NCI-H345 treated with DMSO at 0.1 percent for 48 hours (cell line): Measurements from ENCODE around the gene FBXO11.
"Not testable (repeated sequence)": the region's sequence is repeated elsewhere in the genome, so short reads cannot be mapped to it uniquely, and the experiment has no call there.

ENCODE experiments used
- DNase-seq: peaks from one replicate; lab custom pipeline; 2025; ENCODE audit not compliant: unreplicated experiment; lab: John Stamatoyannopoulos, UW

Gene FBXO11

GRCh38 chr2:47899915-47900816, 6.1 kb downstream of the FBXO11 start:
- DNase-seq = no peak

GRCh38 chr2:47897883-47898731, 8.2 kb downstream of the FBXO11 start:
- DNase-seq = no peak

GRCh38 chr2:47897191-47897882, 9.0 kb downstream of the FBXO11 start:
- DNase-seq = not testable (repeated sequence)

GRCh38 chr2:47896450-47896968, 9.8 kb downstream of the FBXO11 start:
- DNase-seq = no peak

GRCh38 chr2:47893771-47894170, 12.5 kb downstream of the FBXO11 start:
- DNase-seq = no peak

- DNase-seq = no peak
Observed at GRCh38 chr2:47892338-47892730, 14.0 kb downstream of the FBXO11 start.

GRCh38 chr2:47891369-47892337, 14.6 kb downstream of the FBXO11 start:
- DNase-seq = no peak

GRCh38 chr2:47890711-47891368, 15.5 kb downstream of the FBXO11 start:
- DNase-seq = no peak

GRCh38 chr2:47888581-47889280, 17.6 kb downstream of the FBXO11 start:
- no peak for DNase-seq

GRCh38 chr2:47876912-47877311, 29.4 kb downstream of the FBXO11 start:
- DNase-seq = no peak

GRCh38 chr2:47872941-47873340, 33.4 kb downstream of the FBXO11 start:
- DNase-seq = no peak

- DNase-seq = no peak
Observed at GRCh38 chr2:47870641-47871540, 35.4 kb downstream of the FBXO11 start.

- no peak for DNase-seq
Observed at GRCh38 chr2:47869859-47870595, 36.3 kb downstream of the FBXO11 start.

- no peak for DNase-seq
Observed at GRCh38 chr2:47868611-47869352, 37.5 kb downstream of the FBXO11 start.

- no peak for DNase-seq
Observed at GRCh38 chr2:47867205-47867604, 39.1 kb downstream of the FBXO11 start.

- no peak for DNase-seq
Observed at GRCh38 chr2:47864566-47864965, 41.7 kb downstream of the FBXO11 start.
